Measurements from ENCODE around the gene PKIG. TPM values are rescaled to one million over a fixed set of nuclear protein-coding genes. Genes with fewer than 3 reads are reported as not detected.

The PKIG gene
- total and polyA plus RNA-seq, 2 donors (not counting 3 experiments of a cell fraction or from before 2014, with no cell fraction given): 135 to 167 TPM

DNA sequence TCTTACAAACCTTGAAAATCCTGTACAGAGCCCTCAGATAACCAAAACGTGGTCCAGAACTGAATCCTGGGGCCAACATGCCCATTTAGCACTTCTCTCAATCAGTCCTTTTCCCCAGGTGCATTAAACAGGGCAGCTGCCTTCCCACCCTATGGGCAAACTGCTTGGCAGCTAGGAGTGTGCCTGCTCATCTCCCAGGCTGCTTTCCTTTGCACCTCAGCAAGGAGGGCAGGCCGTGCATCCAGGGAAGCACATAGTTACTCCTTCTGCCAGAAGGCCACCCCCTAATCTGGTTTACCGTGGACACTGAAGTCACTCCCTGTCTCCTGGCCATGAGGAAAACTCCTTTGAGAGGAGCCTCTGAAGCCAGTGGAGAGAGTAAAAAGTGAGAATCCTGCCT is 10.0 kb downstream of the PKIG start:
- Histone ChIP-seq H3K27me3 (ENCODE audit: control insufficient read depth in 2 of 2, insufficient read depth in 2 of 2, low read length in 2 of 2) (no peaks in the 10 kb centered on the region), H2AFZ (ENCODE audit: low read depth, low read length) (no peak overlapping the region), H3K9me1 (replicated peaks; ENCODE audit: control insufficient read depth, extremely low read depth, insufficient read depth, low read length) (no peaks in the 10 kb centered on the region), H3K4me3 (replicated peaks in 1 of 3; ENCODE audit: insufficient read depth in 1 of 3, low read depth in 1 of 3, low read length in 3 of 3) (no peak overlapping the region), H3K36me3 (ENCODE audit: control insufficient read depth in 2 of 2, extremely low read depth in 1 of 2, insufficient read depth in 2 of 2, low read length in 2 of 2) (peaks cover 15 to 18% of the 10 kb centered on the region in 2 experiments), H3K27ac (ENCODE audit: insufficient read depth, low read depth, low read length) (no peak overlapping the region), H3K9me3 (replicated peaks; ENCODE audit: control insufficient read depth, insufficient read depth, low read length) (no peaks in the 10 kb centered on the region), H3K79me2 (ENCODE audit: control insufficient read depth, insufficient read depth, low read length) (peaks cover 75% of the 10 kb centered on the region), H3K9ac (replicated peaks; ENCODE audit: extremely low read depth, insufficient read depth, low read length) (no peak overlapping the region), H3K4me1 (ENCODE audit: control insufficient read depth, extremely low read depth, insufficient read depth, low read length) (peaks cover 55% of the 10 kb centered on the region), H3K4me2 (ENCODE audit: insufficient read depth, low read length) (no peak overlapping the region), H4K20me1 (replicated peaks; ENCODE audit: control insufficient read depth, extremely low read depth, insufficient read depth, low read length) (no peaks in the 10 kb centered on the region)
- dilution Hi-C loops (cut with MboI; ENCODE audit: extremely low pct_ligation_motif_present, low sequenced_read_pairs) (no loop called here), intact Hi-C loops (cut with micrococcal nuclease) (no loop called here)
- BruUV-seq (replicated peaks): no TSS peak
- ChIA-PET POLR2A (no interaction called here), CTCF (interaction anchor here (1.6 kb wide), 1 partner anchor 17 kb away, joined by 4 read pairs; no protein-coding TSS in a partner anchor)
- FAIRE-seq (no peak), DNase-seq (ENCODE audit: low read depth, low spot score) (no peak)
- TF ChIP-seq EZH2 (IDR thresholded peaks at IDR 0.05; ENCODE audit: borderline replicate concordance, low read depth, low read length, severe bottlenecking): no peak
- no peak for TF ChIP-seq GATA2 (IDR thresholded peaks at IDR 0.05; ENCODE audit: insufficient read depth, insufficient read length, low read depth, low read length)
- no peak for TF ChIP-seq POLR2A (IDR thresholded peaks at IDR 0.05; ENCODE audit: low read depth, low read length)
- no peak for TF ChIP-seq JUN (IDR thresholded peaks at IDR 0.05; ENCODE audit: borderline replicate concordance, insufficient read depth, insufficient read length, low read depth)
- no peak for TF ChIP-seq POLR2AphosphoS5 (IDR thresholded peaks at IDR 0.05; ENCODE audit: insufficient read depth, low read depth, low read length)
- TF ChIP-seq MYC (IDR thresholded peaks at IDR 0.05; ENCODE audit: low read depth, low read length): no peak
- TF ChIP-seq, protein P1, sequence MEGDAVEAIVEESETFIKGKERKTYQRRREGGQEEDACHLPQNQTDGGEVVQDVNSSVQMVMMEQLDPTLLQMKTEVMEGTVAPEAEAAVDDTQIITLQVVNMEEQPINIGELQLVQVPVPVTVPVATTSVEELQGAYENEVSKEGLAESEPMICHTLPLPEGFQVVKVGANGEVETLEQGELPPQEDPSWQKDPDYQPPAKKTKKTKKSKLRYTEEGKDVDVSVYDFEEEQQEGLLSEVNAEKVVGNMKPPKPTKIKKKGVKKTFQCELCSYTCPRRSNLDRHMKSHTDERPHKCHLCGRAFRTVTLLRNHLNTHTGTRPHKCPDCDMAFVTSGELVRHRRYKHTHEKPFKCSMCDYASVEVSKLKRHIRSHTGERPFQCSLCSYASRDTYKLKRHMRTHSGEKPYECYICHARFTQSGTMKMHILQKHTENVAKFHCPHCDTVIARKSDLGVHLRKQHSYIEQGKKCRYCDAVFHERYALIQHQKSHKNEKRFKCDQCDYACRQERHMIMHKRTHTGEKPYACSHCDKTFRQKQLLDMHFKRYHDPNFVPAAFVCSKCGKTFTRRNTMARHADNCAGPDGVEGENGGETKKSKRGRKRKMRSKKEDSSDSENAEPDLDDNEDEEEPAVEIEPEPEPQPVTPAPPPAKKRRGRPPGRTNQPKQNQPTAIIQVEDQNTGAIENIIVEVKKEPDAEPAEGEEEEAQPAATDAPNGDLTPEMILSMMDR (IDR thresholded peaks at IDR 0.05; ENCODE audit: extremely low read depth in 1 of 2, insufficient read depth in 1 of 2, low read depth in 1 of 2, low read length in 2 of 2): no peak
- no peak for TF ChIP-seq FOS (IDR thresholded peaks at IDR 0.05; ENCODE audit: borderline replicate concordance, insufficient read depth, low read length)
- no peak for TF ChIP-seq MAX (IDR thresholded peaks at IDR 0.05; ENCODE audit: insufficient read depth, insufficient read length)
